Left ventricle myocardium superior (tissue), 1 donor: ENCODE results near the gene APOBEC3G. TPM values are rescaled to one million over a fixed set of nuclear protein-coding genes. Genes with fewer than 3 reads are reported as not detected.
A peak's percentile ranks its signal among the peaks of the same experiment; 100 is the strongest.
"Not testable (repeated sequence)": the region's sequence is repeated elsewhere in the genome, so short reads cannot be mapped to it uniquely, and the experiment has no call there.

Experiments used
- ATAC-seq: fragments of 200-7000 bp; cut with Tn5 transposase; one replicate; pipeline ENCODE4 v1.9.1; 2020; ENCODE audit warnings: mild to moderate bottlenecking, moderate library complexity
- DNase-seq: peaks from one replicate; pipeline ENCODE4 v3.0.0-alpha.2; 2020
- intact Hi-C: fragments of 100-400 bp; cut with micrococcal nuclease; formaldehyde crosslinking; loops from one replicate; pipeline ENCODE4 v1.11.0; 2022
- total RNA-seq: library from RNA; stranded (reverse); fragmentation: NEBNext Ultra II Directional; extraction: Animal tissue kit (Norgen Biotek cat#: 25700); gene quantifications from one replicate; pipeline ENCODE4 v1.2.1, GENCODE V29; 2021
- donor health status: DM: no; HTN: yes; CAD: no; lungs with severe emphysema.

Gene APOBEC3G
- total RNA-seq, 1 donor from 2014 or later = 3.9 TPM

DNA sequence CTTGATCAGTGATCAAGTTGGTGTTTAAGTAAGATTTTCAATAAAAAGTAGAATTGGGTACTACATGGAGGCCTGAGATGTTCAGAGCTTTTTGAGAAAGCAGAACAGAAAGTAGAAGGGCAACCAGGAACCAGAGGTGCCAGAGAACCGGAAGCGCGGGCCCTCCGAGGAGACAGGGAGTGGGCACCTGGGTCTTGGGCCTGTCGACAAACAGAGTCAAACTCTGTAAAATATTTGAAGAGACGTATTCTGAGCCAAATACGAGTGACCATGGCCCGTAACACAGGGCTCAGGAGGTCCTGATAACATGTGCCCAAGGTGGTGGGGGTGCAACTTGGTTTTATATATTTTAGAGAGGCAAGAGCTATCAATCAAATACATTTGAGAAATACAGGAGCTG lies 13.2 kb upstream of the APOBEC3G start:
- ATAC-seq, intact Hi-C loops, DNase-seq: not testable (repeated sequence)

DNA sequence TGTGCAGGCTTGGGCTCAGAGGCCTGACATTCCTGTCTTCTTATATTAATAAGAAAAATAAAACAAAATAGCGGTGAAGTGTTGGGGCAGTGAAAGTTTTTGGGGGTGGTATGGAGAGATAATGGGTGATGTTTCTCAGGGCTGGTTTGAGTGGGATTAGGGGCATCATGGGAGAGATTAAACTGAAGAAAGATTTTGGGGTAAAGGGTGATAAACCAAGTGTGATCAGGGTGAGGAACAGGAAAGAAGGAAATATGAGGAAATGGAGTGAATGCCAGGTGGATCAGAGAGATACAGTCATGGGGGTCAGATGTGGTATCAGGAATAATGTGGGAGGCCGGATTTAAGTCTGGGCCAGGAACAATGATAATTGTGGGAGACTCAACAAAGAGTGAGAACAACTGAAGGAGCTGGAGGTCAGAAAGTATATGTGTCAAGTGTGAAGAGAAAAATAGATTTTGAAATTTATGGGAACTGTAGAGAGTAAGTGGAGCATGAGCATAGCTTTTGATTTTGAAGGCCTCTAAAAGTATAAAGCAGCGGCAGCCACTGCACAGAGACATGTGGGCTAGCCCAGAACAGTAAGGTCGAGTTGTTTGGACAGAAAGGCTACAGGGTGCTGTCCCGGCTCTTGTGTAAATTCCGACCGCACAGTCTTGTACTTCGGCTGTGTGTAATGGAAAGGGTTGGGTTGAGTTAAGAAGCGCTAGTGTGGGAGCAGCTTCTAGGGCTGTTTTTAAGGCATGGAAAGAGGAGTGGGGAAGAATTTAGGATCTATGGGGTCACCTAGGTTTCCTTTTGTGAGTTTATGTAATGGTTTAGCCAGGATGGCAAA lies 10.4 kb upstream of the APOBEC3G start:
- intact Hi-C loops, ATAC-seq, DNase-seq: not testable (repeated sequence)

DNA sequence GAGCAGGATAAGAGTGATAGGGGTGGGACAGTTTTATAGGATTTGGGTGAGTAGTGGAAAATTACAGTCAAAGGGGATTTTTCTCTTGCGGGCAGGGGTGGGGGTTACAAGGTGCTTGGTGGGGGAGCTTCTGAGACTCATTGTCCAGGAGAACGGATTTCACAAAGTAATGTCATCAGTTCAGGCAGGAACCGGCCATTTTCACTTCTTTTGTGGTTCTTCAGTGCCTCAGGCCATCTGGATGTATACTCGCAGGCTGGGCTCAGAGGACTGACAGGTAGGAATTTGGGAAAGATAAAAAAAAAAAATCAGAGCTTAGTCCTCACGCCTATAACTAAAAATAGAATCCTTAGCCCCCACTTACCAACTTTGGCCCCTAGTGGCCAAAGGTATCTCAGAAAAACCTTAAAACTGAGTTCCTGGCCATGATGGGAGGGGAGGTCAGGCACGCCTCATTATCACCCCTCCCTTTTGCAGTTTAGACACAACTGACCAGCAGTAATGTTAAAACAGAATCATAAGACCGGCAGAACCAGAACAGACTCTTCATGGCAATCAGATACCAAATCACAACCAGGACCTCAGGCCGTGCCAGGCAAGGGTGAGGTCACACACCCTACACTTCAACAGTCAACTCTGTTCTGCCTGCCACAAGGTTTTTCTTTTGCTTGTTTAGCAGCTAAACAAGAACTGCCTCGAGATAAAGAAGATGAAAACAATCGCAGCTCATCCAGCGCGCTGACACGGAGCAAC lies 8.9 kb upstream of the APOBEC3G start:
- peak; percentile 18 for DNase-seq
- ATAC-seq = no peak
- intact Hi-C loops = no loop called here

DNA sequence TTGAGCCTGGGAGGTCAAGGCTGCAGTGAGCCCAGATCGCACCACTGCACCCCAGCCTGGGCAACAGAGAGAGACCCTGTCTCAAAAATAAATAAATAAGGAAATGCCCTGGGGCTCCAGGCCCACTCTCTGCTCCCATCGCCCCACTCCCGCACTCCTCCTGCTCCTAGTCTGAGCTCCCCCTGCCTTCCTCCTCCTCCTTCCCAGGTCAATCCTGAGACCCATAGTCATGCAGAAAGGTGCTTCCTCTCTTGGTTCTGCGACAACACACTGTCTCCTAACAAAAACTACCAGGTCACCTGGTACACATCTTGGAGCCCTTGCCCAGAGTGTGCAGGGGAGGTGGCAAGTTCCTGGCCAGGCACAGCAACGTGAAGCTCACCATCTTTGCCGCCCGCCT lies 6.9 kb upstream of the APOBEC3G start:
- ATAC-seq (no peak), DNase-seq (no peak)
- intact Hi-C loops = no loop called here

DNA sequence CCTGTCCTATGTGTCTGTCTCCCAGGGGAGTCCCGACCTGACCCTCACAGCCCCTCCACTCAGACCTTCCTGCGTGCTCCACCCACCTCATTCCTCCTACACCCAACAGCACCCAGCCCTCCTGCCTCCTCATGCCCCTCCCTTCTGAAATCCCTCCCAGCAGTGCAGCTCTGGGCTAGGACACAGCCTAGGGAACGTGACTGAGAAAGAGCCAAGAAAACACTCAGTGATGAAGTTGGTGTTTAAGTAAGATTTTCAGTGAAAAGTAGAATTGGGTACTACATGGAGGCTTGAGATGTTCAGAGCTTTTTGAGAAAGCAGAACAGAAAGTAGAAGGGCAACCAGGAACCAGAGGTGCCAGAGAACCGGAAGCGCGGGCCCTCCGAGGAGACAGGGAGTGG lies 4.5 kb upstream of the APOBEC3G start:
- peak; percentile 1 for DNase-seq
- ATAC-seq, intact Hi-C loops: not testable (repeated sequence)

DNA sequence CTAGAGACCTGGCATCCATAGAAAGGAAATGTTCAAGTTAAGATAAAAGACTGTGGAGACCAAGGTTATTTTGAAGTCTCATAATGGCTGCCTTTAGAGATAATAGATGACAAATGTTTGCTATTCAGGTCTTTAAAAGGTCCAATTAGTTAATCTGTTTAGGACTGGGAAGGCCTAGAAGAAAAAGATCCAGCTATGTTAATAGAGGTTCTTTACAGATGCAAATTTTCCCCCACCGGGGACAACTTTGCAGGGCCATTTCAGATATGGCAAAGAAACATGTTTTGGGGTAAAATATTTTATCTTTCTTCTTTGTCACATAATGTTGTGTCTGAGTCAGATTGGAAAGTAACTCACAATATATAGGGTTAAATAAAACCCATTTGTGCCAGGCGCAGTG lies 3.1 kb upstream of the APOBEC3G start:
- intact Hi-C loops = no loop called here

DNA sequence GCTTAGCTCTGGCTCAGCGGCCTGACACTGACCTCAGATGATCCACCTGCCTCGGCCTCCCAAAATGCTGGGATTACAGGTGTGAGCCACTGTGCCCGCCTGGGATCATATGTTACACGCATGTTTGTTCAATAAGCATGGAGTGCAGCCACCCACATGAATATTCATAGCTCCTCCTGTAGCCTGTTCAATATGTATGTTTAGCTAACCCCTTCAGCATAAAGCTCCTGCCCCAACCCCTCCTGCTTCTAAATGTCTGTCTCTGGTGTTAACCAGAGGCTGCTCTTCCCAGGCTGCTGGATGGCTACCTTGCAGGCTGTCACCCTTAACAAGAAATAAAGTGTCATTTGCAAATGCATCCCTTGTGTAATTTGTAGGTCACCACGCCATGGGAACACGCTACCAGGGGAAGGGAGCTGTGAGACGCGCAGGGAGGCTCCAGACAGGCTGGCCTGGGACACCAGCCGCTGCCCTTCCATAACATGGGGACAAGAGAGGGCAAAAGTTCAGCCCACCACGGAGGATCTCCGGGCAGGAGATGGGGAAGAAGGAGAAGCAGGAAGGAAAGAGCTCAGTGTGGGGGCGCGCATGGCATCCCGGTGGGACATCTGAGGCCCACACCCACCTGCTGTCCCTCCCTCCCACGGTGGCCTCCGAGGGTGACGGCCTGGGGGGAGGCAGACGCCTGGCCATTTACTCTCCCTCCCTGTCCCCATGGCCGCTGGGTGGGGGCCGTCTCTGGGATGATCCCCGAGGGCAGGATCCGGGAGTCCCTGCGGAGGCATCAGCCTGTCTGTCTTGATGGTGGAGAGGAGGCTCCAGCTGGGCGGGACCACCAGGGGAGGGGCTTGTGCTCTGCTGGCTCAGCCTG lies 685 bp upstream of the APOBEC3G start:
- intact Hi-C loops = not testable (repeated sequence)
- ATAC-seq = peak; percentile 94
- DNase-seq = peak; percentile 33

More for the DNA sequence above, 3.1 kb upstream of the APOBEC3G start:
- DNase-seq = no peak
- ATAC-seq = no peak

DNA sequence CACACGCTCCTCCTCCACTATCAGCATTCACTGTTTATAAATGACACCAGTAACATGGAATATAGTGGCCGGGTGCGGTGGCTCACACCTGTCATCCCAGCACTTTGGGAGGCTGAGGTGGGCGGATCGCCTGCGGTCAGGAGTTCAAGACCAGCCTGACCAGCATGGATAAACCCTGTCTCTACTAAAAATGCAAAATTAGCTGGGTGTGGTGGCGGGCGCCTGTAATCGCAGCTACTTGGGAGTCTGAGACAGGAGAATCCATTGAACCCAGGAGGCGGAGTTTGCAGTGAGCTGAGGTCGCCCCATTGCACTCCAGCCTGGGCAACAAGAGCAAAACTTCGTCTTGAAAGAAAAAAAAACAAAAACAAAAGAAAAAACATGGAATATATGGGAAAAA lies 837 bp downstream of the APOBEC3G start:
- intact Hi-C loops, DNase-seq, ATAC-seq: not testable (repeated sequence)

DNA sequence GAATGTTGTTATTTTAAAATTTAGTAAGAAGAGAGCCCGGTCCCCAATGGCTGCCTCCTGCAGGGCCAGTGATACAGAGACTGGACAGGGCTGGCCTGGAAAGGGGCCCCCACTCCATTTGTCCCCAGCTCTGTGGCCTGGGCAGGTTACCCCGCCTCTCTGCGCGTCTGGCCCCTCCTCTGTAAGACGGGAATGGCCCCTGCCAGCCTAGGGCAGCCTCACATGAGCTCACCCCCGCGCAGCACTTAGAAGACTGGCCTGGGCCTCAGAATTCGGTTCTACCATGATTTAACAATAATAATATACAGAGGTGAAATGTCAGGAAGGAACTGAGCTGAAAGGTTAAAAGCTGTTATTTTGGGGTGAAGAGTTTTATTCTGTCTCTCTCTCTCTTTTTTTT lies 1.3 kb downstream of the APOBEC3G start:
- ATAC-seq (no peak), DNase-seq (no peak)
- intact Hi-C loops = no loop called here

DNA sequence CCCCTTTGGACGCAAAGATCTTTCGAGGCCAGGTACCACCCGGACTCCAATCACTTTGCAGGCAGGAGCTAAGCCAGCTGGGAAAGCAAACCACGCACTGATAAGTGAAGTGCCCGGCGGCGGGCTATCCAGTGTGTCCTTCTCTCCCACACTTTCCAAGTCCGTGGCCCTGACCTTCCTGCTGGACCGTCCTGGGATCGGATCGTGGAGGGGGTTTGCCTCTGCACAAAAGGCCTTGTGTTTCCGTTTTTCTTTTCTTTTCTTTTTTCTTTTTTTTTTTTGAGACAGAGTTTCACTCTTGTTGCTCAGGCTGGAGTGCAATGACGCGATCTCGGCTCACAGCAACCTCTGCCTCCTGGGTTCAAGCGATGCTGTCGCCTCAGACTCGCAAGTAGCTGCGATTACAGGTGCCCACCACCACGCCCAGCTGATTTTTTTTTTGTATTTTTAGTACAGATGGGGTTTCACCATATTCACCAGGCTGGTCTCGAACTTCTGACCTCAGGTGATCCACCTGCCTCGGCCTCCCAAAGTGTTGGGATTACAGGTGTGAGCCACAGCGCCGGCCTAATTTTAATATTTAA lies 2.1 kb downstream of the APOBEC3G start:
- DNase-seq, ATAC-seq, intact Hi-C loops: not testable (repeated sequence)

DNA sequence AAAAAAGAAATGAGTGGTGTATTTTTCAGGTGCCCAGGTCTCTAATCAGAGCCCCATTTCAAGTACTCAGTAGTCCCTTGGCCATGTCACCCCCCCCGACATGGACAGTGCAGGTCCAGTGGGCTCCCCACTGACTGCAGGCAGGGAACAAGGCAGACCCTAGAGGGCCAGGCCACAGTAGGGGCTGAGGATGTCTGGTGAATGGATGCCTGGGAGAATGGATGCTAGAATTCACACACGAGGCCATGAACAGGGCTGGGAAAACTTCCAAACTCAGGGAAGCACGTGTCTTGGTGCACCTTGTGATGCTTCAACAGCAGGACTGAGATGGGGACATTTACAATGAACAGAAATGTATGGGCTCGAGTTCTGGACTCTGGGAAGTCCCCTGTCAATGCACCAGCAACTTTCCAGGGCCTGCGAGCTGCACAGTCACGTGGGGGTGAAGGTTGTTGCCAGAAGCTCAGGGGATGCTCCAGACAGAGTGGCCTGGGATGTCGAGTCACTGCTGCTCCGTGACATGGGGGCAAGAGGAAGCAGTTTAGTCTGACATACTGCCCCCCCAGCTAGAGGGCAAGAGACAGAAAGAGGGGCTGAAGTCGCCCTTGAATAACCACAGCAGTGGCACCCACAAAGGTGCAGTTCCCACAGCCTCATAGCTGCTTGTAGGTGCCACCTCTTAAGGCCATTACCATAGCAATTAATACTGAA lies 3.1 kb downstream of the APOBEC3G start:
- no peak for ATAC-seq
- intact Hi-C loops = no loop called here
- DNase-seq = no peak

DNA sequence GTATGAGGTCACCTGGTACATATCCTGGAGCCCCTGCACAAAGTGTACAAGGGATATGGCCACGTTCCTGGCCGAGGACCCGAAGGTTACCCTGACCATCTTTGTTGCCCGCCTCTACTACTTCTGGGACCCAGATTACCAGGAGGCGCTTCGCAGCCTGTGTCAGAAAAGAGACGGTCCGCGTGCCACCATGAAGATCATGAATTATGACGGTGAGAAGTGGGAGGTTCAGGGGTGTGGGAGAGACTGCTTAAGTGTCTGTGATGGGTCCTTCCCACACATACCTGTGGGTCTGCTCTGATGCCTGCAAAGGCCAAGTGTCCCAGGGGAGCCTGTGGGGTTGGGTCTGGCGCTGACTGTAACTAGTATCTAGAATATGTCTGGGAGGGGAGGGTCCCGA lies 3.9 kb downstream of the APOBEC3G start:
- ATAC-seq (no peak), DNase-seq (peak; percentile 13)
- intact Hi-C loops = no loop called here

DNA sequence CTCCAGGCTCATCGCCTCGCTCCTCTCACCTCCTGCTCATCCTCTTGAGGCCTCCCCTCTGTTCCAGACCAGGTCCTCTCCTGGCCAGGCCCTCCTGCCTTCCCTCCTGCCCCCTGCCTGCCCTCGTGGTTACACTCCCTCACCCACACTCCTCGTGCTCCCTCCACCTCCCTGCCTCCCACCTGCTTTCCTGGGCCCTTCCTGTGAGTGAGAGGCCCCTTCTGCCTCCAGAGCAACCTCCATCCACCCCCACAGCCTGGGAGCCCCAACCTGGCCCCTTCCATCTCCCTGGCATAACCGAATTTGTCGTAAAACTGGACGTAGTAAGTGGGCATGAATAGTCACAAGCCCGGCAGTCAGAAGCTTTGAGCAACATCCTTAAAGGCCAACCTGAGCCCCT lies 4.5 kb downstream of the APOBEC3G start:
- DNase-seq = peak; percentile 18
- intact Hi-C loops = no loop called here
- ATAC-seq = no peak

DNA sequence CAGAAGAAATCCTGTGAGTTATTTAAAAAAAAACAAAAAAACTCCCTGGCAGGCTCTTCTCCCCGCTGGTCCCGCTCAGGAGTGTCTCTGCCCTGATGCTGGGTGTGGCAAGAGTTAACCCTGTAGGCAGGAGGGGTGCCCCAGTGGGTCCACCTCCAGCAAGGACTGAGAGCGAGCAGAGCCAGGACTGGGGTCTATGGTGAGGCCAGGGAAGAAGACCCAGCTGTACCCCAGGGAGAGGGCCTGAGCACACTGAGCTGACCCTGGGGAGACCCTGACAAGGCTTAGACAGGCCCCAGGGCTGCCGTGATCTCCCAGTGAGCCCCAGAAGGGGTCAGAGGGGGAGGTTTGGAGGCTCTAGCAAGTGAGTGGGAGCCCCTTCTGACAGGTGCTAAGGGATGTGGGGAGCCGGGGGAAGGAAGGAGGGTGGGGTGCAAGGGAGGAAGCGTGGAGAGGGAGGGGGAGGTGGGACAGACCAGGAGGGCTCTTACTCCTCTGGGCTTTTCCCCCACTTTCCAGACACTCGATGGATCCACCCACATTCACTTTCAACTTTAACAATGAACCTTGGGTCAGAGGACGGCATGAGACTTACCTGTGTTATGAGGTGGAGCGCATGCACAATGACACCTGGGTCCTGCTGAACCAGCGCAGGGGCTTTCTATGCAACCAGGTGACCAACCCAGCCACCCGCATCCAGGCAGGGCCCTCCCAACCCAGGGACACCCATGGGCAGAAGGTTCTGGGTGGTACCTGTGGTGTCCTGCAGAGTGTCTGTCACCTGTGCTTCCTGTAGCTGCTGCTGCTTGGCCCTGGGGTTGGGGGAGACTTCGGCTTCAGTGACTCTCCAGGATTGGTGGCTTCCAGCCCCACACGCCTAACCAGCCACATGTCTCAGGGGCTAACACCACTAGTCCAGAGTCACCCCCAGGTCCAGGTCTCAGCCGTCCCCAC lies 6.4 kb downstream of the APOBEC3G start:
- DNase-seq (peak; percentile 17), ATAC-seq (no peak)
- intact Hi-C loops = no loop called here

DNA sequence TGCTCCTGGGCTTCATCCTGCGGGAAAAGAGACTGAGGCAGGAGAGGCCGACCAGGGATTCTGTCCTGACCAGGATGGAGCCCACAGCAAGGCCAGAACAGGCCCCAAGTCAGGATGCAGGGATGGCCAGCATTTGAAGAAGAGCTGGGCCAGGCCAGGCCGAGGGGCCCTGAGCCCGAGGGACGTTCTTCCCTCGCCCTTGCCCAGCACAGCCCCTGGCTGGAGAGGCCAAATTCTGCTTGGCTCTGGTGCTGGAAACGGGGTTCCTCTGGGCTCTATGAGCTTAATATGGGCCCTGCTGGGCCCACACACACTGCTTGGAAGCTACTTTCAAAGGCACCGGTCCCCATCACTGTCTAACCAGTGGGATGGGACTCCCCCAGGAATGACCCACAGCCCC lies 7.6 kb downstream of the APOBEC3G start:
- DNase-seq (peak; percentile 7), ATAC-seq (no peak)
- intact Hi-C loops = no loop called here

DNA sequence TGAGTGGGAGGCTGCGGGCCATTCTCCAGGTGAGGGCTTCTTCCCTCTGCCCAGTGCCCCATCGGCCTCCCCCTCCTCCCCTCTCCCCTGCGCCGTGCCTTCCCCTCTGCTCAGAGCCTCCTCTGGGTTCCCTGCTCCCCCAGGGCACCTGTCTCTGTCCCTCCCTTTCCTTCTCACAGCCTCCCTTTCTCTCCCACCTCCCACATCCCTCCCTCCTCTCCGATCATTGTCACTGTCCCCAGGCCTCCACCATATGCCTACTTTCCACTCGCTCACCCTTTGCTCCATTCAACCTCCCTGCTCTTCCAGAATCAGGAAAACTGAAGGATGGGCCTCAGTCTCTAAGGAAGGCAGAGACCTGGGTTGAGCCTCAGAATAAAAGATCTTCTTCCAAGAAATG lies 10.0 kb downstream of the APOBEC3G start:
- intact Hi-C loops = no loop called here
- ATAC-seq (no peak), DNase-seq (no peak)

DNA sequence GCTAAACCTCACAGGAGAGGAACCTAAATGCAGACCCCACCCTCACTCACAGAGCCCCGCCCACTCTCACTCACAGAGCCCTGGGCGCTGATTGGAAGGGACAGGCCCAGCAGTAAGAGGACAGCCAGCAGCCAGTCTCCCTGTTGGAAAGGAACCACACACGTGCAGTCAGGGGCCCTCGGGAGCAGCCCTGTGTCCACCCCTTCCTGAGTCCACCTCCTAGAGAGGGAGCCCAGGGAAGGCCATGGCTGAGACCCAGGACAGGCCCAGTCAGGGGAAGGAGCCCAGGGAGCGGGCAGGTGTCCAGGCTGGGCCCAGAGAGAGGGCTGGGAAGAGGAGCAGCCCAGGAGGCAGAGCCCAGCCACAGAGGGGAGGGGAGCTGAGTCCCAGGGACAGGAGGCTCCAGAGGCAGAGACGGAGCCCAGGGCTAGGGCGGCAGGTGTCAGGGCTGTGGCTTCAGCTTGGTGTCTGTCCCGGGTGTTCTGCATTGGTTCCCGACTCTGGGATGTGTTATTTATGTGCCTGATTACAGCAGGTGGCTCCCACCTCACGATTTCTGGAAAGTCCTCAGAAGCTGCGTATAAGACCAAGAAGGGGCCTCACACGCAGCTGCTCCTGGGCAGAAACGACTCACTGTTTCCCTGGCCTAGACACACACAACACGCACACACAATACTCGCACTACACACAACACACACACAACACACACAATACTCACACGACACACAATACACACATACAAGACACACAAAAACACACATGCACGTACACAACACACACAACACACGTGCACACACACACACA lies 11.0 kb downstream of the APOBEC3G start:
- intact Hi-C loops = no loop called here
- peak; percentile 45 for DNase-seq
- ATAC-seq = peak; percentile 72
